ENCODE measurements around the gene NUP93.
"Not testable (repeated sequence)": the region's sequence is repeated elsewhere in the genome, so short reads cannot be mapped to it uniquely, and the experiment has no call there.

DNA sequence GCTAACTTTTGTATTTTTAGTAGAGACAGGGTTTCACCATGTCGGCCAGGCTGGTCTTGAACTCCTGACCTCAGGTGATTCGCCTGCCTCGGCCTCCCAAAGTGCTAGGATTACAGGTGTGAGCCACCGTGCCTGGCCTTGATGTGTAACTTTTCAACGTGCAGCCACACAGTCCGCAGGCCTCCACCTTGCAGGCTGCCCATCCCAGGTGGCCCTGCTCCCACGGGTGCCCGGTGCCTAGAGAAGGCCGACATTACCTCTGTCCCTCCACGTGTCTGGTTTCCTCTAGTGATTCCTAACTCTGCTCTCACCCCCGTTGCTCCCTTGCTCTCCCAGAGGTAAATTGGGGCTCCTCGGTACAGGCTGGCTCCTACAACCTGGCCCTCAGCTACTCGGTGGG lies 155.0 kb downstream of the NUP93 start:
- TF ChIP-seq, protein P1, sequence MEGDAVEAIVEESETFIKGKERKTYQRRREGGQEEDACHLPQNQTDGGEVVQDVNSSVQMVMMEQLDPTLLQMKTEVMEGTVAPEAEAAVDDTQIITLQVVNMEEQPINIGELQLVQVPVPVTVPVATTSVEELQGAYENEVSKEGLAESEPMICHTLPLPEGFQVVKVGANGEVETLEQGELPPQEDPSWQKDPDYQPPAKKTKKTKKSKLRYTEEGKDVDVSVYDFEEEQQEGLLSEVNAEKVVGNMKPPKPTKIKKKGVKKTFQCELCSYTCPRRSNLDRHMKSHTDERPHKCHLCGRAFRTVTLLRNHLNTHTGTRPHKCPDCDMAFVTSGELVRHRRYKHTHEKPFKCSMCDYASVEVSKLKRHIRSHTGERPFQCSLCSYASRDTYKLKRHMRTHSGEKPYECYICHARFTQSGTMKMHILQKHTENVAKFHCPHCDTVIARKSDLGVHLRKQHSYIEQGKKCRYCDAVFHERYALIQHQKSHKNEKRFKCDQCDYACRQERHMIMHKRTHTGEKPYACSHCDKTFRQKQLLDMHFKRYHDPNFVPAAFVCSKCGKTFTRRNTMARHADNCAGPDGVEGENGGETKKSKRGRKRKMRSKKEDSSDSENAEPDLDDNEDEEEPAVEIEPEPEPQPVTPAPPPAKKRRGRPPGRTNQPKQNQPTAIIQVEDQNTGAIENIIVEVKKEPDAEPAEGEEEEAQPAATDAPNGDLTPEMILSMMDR (IDR thresholded peaks at IDR 0.05), result not testable (repeated sequence)
- not testable (repeated sequence) for TF ChIP-seq POLR2AphosphoS5, POLR2A (IDR thresholded peaks at IDR 0.05)

Measured in prostate gland (tissue), 2 donors.